GM19397 (cell line): ENCODE measurements around the gene PRKCA.

ENCODE experiments used
- ATAC-seq: cut with Tn5 transposase; IDR thresholded peaks from one replicate; pipeline ENCODE4 v1.9.1; 2021; ENCODE audit warnings: mild to moderate bottlenecking, moderate library complexity; ENCODE audit not compliant: unreplicated experiment

The PRKCA gene

GRCh38 chr17:66748578-66748977, 446.2 kb downstream of the PRKCA start:
- no peak for ATAC-seq

DNA sequence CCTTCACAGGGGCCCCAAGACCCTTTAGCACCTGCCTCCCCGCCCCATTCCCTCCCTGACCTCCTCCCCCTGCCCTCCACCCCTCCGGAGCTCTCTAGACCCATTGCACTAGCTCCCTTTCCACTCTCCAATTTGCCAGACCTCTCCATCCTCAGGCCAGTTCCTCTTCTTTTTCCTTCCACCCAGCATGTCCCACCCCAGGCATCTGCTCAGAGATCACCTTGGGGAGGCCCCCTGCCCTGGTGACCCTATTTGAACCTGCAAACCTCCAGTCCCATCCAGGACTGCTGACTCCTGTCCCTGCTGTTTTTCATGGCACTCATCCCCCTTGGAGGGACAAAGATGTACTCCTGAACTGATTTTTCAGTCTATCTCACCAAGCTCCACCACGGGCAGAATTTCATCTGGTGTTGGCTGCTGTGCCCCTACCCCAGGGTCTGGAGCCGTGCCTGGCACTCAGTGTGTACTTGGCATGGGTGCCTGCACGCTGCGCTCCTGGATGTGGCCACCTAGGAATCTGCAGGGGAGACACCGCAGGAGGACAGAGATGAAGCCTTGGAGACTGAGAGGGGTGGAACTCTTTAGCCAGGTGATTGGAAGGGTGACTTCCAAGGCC, 446.9 kb downstream of the PRKCA start:
- ATAC-seq: no peak

GRCh38 chr17:66750116-66750515, 447.7 kb downstream of the PRKCA start:
- ATAC-seq: no peak

DNA sequence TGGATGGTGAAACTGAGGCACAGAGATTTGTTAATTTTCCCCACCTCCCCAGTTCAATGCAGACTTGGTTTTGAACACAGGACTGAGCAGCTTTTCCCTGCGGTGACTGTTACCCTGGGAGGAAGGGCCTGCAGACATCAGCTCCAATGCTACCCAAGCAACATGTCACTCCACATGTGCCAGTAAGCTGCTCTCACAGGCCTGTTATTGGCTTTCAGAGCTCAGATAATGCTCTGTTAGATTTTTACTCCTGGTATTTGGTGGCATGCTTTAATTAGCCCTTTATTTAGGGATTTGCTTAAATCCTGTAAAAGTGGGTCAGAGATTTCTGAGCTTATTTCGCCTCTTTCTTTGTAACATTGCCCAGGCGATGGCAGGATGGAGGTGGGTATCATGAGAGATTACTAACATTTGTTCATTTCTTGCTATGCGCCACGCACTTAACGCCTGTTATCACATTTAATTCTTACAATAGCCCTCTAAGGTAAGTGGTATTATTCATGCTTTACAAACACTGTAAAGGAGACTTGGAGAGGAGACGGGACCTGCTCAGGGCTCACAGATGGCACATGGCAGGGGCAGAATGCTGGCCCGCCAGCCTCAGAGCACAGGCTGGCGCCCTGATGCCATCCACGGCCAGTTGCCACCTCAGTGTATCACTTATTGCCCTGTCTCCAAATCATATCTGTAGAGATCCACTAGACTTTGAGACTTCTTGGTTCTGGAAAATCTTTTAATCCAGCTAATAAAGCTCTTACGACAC, 448.5 kb downstream of the PRKCA start:
- no peak for ATAC-seq

GRCh38 chr17:66751771-66752170, 449.4 kb downstream of the PRKCA start:
- ATAC-seq: no peak

- no peak for ATAC-seq
Measured at GRCh38 chr17:66752411-66752810, 450.0 kb downstream of the PRKCA start.

DNA sequence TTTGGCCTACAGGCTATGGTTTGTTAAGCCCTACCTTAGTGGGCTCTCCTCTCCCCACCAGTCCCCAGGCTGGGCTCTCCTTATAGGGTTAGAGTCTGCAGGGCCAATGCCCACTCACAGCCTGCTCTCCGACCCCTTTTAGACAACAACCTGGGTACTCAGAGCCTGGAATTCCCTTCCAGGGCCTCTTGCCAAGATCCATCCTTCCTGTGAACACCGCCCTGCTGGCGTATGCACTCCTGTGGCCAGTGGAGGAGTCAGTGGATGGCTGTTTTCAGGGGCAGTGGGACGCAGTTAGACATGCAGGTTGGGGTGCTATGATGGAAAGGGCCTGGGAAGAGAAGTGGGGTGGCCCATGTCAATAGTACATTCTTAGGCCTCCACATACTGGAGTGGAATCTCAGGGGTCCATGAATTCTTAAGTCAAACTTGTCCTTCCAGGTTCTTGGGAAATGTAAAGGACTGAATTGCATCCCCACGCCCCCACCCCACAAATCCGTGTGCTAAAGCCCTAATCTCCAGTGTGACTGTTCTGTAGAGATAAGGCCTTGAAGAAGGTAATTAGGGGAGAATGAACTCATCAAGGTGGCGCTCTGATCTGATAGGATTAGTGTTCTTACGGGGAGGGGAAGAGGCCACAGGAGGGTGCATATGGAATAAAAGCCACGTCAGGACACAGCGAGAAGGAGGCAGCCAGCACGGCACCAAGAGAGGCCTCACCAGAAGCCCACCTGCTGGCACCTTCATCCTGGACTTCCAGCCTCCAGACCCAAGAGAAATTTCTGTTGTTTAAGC, 450.9 kb downstream of the PRKCA start:
- ATAC-seq: no peak

- no peak for ATAC-seq
Measured at GRCh38 chr17:66755101-66755943, 452.9 kb downstream of the PRKCA start.

- no peak for ATAC-seq
Measured at GRCh38 chr17:66755944-66756290, 453.5 kb downstream of the PRKCA start.

- no peak for ATAC-seq
Measured at GRCh38 chr17:66760324-66760723, 457.9 kb downstream of the PRKCA start.

DNA sequence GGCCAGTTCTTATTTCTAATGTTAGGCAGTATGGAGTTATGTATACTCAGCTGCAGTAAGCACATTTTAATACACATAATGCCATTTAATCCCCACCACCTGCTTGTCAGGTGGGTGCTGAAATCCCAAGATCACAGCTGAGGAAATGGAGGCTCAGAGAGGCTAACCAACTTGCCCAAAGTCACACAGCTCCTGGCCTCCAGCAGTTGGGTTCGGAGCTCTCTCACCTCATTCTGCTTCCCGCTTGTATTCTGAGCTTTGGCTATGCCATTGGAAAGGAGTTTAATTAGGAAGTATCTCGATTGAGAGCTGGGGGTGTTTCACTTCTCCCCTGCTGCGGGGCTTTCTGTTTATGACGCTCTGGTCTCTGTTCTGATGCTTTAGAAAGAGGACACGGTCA, 459.9 kb downstream of the PRKCA start:
- no peak for ATAC-seq

DNA sequence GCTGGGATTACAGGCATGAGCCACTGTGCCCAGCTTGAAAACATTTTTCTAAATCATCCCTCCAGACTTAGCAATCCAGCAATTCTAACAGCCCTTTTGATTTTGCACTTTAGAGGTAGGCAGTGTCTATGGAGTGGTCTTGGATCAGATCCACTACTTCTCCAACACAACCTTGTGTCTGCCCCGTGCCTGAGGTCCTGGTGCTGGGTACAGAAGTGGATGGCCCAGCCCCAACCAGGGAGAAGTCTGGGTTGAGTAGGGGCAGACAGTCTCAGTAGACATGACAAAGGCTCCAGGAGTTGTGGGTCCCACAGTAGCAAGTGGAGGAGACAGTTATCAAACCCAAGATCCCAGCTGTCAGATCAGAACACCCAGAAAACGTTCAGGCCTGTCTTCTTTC, 460.6 kb downstream of the PRKCA start:
- ATAC-seq: no peak

DNA sequence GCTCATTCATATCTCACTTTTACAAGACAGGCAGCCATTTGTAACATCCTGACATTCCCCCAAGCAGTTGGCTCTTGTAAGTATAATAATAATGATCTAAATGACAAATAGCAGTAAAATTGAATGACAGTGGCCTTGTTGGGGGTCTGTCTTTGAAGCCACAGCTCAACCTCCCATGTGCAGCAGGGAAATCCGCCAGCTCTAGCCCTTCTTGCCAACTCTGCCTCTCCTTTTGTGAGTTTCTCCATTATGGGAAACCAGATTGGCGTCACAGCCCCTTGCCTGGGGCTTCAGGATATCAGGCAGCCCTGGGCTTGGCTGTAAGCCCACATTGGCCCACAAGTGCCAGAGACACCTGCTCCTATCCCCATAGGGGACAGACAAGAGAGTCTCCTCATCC, 462.1 kb downstream of the PRKCA start:
- ATAC-seq: no peak

DNA sequence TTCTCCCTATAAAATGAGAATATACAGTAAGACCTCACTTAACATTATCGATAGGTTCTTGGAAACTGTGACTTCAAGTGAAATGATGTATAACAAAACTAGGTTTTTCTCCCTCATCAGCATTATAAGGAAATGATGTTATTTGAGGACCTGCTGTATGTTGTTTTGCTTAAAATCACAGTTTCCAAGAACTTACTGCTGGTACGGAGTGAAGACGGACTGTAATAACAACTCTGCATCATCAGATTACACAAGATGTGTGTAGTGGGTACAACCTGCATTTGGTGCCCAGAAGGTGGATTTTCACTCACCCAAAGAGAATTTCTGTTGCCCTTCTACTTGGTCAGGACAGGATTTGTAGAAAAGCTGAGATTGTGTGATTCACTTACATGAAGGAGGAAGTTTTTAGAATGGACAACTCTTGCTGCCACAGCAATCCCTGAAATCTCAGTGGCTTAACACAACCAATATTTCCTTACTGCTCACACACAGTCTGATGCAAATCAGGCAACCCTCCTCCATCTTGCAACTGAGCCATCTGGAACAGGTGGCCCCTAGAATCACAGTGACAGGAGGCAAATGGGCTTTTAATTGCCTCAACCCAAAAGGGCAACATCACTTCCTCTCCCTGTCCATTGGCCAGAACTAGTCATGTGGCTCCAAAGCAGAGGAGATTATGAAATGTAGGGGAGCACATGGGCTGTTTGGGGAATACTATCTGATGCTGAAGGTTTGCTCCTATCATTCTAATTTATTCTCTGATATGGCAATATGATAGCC, 464.9 kb downstream of the PRKCA start:
- no peak for ATAC-seq

DNA sequence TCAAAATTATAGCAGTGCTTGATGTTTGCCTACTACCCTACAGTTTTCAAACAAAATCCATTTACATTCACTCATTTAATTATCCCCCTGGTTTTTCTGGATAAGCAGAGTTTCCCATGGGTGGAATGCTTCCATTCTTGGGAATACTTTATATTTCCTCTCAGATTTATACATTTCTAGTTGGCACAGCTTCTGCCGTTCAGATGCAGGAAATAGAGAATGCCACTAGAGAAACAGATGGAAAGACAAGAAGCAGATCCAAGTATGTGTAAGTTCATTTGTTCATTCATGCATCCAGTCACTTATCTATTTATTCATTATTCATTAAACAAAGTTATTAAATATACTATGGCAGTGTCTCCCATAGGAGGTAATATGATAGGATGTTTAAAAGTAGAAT, 467.5 kb downstream of the PRKCA start:
- ATAC-seq: no peak

GRCh38 chr17:66772148-66772812, 469.9 kb downstream of the PRKCA start:
- ATAC-seq: no peak

- no peak for ATAC-seq
Measured at GRCh38 chr17:66775271-66775670, 472.9 kb downstream of the PRKCA start.

DNA sequence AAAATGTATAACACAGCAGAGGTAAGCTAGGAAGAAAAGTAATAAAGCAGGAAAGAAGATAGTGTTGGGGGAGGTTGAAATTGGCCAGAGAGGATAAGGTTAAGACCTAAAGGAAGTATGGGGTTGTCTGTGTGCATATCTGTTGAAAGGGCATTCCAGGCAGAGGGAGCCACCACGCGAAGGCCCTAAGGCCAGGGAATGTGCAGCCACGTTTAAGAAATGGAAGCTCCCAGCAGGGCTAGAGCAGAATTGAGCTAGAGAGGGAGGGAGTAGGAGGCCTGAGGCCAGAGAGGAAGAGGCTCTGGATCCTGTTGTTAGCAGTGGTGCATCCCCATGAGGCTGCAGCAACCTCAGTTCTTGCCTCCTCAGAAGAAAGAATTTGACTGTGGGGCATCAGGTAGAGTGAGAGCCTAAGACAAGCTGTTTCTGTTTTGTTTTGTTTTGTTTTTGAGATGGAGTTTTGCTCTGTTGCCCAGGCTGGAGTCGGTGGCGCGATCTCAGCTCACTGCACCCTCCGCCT, 473.5 kb downstream of the PRKCA start:
- no peak for ATAC-seq

- ATAC-seq: no peak
Measured at GRCh38 chr17:66776999-66777688, 474.7 kb downstream of the PRKCA start.
